GM21786 (cell line): ENCODE data around the gene CYB561.

Experiments used
- ATAC-seq: cut with Tn5 transposase; IDR thresholded peaks from one replicate; pipeline ENCODE4 v1.9.1; 2021; ENCODE audit not compliant: unreplicated experiment

The CYB561 gene

DNA sequence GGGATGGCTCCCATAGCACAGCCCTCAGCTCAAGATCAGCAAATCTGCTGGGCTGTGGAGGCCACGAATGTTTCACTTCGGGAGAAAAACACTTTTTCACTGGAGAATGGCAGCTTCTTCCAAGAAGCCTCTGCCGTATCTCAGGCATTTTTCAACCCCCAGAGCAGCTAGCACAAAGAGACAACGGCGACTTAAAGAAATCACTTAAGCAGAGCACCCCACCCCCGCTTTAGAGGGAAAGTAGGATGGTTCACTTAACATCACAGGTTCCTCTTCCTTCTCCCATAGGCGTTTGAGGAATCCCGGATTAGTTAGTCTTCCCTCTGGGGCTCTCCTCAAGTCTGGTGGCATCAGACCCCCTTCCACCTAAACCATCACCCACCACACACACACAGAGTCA, 27.6 kb downstream of the CYB561 start:
- ATAC-seq: no peak

DNA sequence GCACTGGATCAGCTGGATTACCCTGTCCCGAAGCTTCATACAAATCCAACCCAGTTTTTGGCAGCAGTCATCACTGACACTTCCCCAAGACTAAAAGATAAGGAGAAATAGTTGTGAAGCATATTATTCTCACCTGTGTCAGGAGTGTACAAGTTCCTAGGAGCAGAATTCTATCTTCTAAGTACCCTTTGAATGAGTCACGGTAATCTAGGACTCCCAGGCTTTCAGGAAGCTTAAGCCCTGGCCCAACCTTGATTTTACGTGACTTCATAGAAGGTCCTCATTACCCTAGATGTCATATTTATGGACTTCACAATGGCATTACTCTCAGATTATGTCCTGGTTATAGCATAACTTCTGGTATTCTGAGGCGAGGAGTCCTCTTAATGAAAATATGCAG, 31.9 kb downstream of the CYB561 start:
- no peak for ATAC-seq

DNA sequence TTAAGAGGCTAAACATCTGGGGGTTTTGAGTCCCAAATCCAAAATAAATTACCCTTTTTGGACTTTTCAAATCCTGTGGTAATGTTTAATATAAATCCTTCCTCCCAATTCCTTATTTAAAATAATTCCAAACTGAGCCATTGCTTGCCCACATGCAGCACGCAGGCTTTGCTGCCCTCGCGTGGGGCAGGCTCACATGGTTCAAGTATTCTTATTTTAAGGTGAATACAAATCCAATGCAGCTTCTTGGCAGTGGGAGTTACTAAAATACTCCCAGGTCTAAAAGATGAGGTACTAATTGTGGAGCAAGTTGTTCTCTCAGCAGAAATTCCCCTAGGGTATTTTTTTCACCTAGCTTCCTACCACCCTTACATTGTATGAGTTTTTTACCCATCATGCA, 33.0 kb downstream of the CYB561 start:
- no peak for ATAC-seq

DNA sequence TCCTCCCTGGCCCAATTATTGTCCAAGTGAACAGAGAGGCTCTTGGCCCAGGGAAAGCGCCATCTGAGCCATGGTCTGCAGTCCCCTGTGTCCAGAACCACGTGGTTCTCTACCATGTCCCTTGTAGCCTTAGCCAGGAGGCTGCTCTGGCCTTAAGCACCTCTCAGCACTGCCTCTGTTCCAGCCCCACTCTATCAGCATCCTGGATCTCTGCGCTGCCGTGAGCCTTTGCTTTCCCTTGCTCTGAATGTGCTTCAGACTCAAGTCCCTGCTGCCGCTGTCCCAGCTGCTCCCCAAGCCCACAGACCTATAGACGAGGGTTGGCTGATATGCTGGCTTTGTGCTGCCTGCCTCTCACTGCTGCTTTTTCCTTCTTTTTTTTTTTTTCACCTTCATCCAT, 33.9 kb downstream of the CYB561 start:
- ATAC-seq: no peak

DNA sequence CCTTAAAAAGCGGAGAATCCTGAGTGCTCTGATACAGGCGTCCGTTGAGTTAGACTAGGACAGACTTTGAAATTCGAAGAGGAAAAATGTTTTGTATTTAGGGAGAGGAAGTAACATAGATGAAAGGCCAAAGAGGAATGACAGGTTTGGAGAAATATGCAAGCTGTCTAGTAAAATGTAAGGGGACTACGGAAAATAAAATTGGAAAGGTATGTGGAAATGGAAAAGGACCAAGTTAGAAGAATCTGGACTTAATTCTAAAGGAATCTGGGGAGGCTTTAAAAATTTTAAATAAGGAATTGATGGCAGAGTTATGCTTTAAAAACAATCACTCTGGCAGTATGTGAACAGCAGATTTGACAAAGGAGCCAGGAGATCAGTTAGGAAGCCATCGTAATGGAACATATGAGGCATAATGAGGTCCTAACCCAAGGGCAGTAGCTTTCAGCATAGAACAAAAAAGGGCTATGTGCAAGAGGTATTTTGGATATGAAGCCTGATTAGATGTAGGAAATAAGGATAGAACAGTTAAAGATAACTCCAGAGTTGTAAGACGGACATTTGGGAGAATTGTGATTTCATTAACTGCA, 38.3 kb downstream of the CYB561 start:
- no peak for ATAC-seq

DNA sequence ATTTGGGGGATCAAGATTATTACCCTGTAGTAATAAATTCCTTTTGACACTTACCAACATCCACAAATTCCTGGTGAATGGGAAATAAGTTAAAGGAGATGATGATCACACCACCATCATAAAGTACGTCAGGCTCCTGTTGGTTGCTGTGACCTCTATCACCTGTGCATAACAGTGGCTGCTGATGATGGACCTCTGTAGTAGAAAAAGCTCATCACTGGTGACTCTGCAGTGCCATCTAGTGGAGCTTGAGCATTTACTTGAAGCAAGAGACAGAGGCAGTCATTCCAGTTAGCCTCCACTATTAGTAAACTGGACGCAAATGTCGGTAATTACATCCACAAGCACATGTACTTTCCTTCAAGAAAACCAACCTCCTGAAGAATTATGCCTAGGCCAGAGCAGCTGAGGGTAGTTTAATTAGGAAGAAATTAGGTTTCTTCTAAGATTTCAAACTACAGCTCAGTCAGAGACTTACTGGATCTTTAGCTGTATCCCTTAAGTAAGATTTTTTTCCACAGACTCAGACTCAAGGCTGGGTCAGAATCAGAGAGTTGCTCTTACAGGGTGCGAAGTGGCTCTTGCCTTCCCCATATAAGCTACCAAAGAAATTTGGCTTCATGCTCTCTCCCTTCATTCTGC, 39.3 kb downstream of the CYB561 start:
- ATAC-seq: peak; percentile 62

DNA sequence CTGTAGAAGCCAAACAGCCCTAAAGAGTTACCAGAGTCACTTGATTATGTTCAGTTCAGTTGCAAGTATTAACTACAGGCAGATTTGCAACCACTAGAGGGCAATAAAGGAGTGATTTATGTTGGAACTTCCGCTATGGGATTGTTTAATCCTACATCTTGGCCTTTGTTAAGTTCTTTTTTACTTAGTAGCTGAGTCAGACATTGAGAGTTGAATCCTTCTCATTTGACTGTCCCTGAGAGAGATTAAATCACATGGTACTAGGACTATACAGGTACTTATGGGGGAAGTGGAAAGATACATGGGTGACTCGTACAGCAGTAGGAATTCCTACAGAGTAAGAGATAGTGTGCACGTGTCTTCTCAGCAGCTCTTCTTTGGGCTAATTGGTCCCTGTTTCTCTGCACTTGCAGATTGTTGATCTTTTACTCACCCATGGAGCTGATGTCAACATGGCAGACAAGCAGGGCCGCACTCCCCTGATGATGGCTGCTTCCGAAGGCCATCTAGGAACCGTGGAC, 40.3 kb downstream of the CYB561 start:
- no peak for ATAC-seq

DNA sequence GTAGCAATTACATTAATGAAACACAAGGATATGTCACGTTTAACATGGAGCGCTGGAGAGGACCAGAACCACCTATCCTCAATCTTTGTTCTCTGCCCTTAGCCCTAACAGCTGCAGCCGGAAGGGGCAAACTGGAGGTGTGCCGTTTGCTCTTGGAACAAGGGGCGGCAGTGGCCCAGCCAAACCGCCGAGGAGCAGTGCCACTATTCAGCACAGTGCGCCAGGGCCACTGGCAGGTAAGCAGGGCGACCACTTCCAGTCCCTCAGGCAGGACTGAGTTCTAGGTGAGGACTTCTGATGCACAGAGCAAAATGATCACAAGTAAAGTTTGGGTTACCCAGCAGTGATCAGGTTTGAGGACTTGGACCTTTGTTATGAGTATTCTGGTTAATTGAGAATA, 41.1 kb downstream of the CYB561 start:
- no peak for ATAC-seq

DNA sequence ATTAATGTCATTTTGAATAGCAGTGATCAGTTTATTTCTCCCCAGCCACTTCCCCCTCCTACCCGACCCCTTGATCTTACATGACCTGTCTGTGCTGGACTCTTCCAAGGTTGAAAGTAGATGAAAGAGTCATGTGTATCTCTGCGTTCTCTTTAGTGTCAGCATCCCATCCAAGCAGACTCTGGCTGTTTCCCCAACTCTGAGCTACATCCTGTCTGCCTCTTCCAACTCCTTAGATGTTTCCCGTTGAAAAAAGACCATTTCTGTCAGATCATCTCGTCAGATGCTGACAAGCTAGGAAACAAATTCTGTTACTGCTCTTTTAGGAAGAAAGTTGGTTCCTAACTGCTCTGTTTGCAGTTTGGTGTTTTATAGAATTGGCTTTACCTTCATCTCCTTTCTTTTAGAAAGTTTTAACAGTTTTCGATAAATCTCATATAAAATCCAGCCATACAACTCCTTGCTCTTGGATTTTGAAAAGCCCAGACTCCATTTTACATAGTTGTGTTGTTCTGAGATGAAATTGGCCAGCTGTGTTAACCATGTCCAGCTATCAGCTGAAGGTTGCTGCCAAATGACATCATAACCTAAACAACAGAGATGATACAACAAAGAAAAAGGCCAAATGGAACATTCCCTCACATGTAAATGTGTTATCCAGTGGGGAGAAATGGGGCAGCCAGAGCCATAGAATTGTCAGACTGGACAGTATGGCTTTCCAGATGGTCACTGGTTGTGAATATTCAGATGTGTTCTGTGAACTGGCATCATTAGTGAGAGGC, 43.5 kb downstream of the CYB561 start:
- ATAC-seq: no peak

DNA sequence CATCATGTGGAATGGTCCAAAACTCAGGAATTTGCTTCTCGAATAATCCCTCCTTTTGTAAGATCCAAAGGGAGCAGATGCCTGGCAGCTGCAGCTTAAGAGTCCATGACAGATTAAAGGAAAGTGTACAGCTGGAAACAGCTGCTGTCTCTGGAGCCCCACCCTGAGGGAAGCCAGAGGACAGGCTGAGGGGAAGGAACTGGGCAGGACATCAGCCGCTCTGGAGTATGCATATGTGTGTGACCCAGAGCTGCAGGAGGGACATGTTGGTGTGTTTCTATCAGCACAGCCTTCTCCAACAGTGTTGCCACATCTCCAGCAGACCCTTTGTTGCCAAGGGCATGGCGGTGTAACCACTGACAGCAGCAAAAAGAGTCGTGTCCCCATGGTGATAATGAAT, 46.2 kb downstream of the CYB561 start:
- ATAC-seq: no peak

DNA sequence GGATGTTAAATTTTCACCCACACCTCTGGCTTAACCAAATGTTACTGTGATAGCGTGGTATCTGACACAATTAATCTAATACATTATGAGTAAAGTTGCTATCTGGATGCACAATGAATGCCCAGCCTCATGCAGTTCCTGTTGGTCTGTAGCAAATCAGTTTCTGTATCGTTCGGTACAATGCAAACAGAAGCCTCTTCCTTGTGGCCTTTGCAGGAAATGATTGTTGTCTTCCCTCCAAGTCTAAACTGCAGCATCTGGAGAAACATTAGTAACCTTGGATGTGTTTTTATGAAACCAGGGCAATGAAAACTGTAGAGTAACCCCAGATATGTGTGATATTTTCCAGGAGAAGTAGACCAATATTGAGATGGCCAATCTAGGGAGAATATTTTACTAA, 46.8 kb downstream of the CYB561 start:
- no peak for ATAC-seq

DNA sequence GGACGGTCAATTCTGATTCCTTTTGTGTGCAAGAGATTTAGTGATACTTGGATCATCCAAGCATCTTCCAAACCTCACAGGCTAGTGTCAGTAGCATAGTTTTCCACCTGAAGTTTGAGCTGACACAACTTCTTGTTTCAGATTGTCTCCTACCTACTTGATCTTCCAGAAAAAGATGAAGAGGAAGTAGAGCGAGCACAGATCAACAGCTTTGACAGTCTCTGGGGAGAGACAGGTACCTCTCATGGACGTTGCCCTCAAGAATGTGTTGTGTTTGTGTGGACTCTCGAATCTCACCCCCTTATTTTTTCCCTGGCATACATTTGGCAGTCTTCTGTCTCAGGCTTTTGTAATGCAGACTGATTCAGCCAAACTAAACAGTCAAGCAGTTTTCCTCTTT, 47.4 kb downstream of the CYB561 start:
- no peak for ATAC-seq

DNA sequence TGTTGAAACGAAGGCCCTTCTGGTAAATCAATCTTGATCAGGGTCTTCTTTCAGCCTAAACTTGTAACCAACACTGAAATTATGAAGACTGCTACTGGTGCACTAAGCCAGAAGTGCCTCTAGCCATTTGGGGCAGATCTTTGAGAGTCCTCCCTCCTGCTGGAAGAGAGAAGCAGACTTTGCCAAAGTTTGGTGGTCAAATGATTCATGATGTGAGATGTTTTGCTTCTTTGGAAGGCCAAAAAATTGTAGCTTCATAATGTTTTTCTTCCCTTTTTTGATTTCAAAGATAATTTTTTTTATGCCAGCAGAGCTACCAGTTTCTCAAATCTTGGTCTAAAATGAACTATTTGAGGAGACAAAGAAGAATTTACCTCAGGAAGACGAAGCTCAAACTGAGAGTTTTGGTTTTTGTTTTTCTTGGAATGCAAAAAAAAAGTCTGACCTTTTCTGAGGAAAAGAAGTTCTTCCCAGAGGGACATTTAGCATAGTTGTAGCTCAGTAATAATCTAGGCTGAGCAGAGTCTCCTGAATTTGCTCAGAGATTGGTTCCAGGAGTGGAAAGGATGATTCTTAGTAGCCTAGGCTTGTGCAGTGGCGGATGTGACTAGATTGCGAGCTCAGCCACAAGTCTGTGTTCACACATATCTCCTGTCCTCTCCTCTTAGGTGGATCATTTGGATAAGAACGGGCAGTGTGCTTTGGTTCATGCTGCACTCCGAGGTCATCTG, 50.9 kb downstream of the CYB561 start:
- no peak for ATAC-seq

DNA sequence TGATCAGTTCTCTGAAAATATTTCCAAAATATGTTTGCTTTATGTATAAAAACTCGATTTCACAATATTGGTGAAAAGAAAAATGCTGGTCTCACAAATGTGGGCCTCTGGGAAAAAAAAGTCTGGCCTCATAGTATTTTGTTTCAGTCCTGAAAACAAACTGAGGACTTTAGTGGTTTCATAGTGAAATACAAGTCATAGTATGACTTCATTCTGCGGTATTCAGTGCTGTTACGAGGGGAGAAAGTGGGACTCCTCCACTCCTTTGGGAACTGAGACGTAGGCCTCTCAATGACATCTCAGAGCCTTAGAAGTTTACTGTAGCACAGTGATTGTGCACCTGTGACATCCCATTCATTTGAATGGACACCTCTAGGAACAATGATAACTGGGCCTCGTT, 56.0 kb downstream of the CYB561 start:
- peak; percentile 47 for ATAC-seq

DNA sequence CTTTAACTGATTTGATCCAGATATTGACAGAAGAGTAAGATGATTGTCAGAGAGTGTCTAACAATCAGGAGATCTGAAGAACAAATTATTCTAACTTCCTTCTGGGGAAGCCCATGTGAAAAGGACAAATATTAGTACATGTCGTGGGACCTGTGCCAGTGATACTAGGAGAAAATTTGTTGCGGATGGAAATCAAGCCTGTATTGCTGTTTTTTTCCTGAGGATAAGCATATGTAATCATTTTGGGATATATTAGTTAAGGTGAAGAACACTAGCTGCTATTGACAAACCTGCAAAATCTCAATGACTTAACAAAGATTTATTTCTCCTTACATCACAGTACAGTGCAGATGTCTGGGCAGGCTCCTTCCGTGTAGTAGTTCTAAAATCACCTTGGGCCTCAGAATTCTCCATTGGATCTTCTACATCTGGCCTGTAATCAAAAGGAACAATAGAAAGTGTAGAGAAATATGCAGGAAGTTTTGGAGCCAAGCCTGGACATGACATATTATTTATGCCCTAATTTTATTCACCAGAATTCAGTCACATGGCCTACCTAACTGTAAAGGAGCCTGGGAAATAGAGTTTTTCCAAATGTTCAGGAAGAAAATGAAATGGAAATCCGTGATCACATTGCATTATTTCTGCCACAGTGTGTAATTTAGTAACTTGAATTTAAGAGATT, 58.3 kb downstream of the CYB561 start:
- no peak for ATAC-seq

DNA sequence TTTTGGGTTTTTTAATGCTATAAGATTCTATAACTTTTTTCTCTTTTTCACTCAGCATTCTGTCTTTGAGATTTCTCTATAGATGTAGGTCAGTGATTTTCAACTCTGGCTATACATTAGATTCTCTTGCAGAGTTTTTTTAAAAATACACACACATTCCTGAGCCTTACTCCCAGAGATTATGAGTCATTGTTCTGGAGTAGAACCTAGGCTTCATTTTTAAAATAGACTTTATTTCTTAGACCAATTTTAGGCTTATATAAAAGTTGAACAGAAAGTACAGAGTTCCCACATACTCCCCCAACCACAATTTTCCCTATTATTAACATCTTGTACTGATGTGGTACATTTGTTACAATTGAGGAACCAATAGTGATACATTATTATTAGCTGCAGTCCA, 63.3 kb downstream of the CYB561 start:
- ATAC-seq: no peak
